Gastrocnemius medialis (tissue), 4 donors: ENCODE measurements around the gene CLDN8. TPM values are rescaled to one million over a fixed set of nuclear protein-coding genes. Genes with fewer than 3 reads are reported as not detected.

Source experiments
- ATAC-seq, 2 donors: fragments of 150-250 bp; one replicate each; pipeline ENCODE4 v1.9.1; 2016
- DNase-seq, 2 donors: peaks; one replicate each; pipeline ENCODE4 v3.0.0-alpha.2; 2019
- H3K27ac ChIP-seq, 4 donors: fragments of 200-600 bp; sonication (generic); 1 replicate in 1 of 4; 2 replicates in 3 of 4; pipeline ENCODE4 v1.5.1; 2016 to 2018; ENCODE audit warnings: mild to moderate bottlenecking in 2 of 4, moderate library complexity in 1 of 4
- H3K27me3 ChIP-seq, 3 donors: fragments of 200-600 bp; sonication (generic) in 2 of 3; 1 replicate in 1 of 3; 2 replicates in 2 of 3; pipeline versions ENCODE4 v1.5.1 to v1.6.0; 2016 to 2019; ENCODE audit warnings: mild to moderate bottlenecking in 1 of 3, moderate library complexity in 1 of 3
- H3K36me3 ChIP-seq, 2 donors: fragments of 200-600 bp; sonication (generic) in 1 of 2; one replicate each; pipeline ENCODE4 v1.5.1; 2017 to 2018
- H3K4me1 ChIP-seq, 2 donors: fragments of 200-600 bp; sonication (generic) in 1 of 2; one replicate each; pipeline ENCODE4 v1.5.1; 2016 to 2017; ENCODE audit warnings: mild to moderate bottlenecking in 2 of 2
- H3K4me3 ChIP-seq, 4 donors: fragments of 200-600 bp; sonication (generic) in 3 of 4; 1 replicate in 1 of 4; 2 replicates in 3 of 4; pipeline ENCODE4 v1.5.1; 2016 to 2019; ENCODE audit warnings: mild to moderate bottlenecking in 2 of 4
- H3K9me3 ChIP-seq, 3 donors: fragments of 200-600 bp; sonication (generic) in 2 of 3; 1 replicate in 1 of 3; 2 replicates in 2 of 3; pipeline ENCODE4 v1.5.1; 2016 to 2019
- POLR2A ChIP-seq, 2 donors: fragments of 450-650 bp; IDR thresholded peaks; one replicate each; pipeline ENCODE4 v1.6.1; 2017; ENCODE audit warnings: antibody characterized with exemption in 2 of 2, mild to moderate bottlenecking in 2 of 2, moderate library complexity in 2 of 2
- in situ Hi-C, 4 donors: fragments of 200-750 bp; cut with MboI; loops; one replicate each; pipeline versions ENCODE4 v1.15.0 to v1.8.0; 2017; ENCODE audit warnings: low sequenced_read_pairs in 4 of 4
- intact Hi-C: fragments of 100-400 bp; cut with DNase I; formaldehyde crosslinking; loops from one replicate; pipeline ENCODE4 v1.15.1; 2023; ENCODE audit warnings: low total_unique reads
- total RNA-seq, 4 donors: library from RNA; depleted of rRNA; stranded (reverse); fragments of >200 nt; gene quantifications; one replicate each; pipeline versions ENCODE4 v1.1.0 to v1.2.3, GENCODE V29; 2016
- TF ChIP-seq, protein P1 (sequence below), 5 experiments: fragments of 450-650 bp in 3 of 5; fragments of 200-600 bp in 2 of 5; sonication (generic) in 2 of 5; IDR thresholded peaks in 4 of 5; conservative IDR thresholded peaks in 1 of 5; 1 replicate in 4 of 5; 2 replicates in 1 of 5; pipeline ENCODE4 v1.5.1; 2016 to 2019; ENCODE audit warnings: antibody characterized with exemption in 5 of 5, mild to moderate bottlenecking in 3 of 5, moderate library complexity in 3 of 5

Gene CLDN8
- total RNA-seq, result under 1 TPM in 1 of 4 donors, not detected in 3; 0.34 TPM

- in situ Hi-C loops, result no loop called here
- Histone ChIP-seq H3K36me3 (no peaks in the 10 kb centered on the region), H3K27ac (no peak within 1 kb of the TSS), H3K4me1 (no peaks in the 10 kb centered on the region), H3K9me3 (no peaks in the 10 kb centered on the region), H3K27me3 (no peaks in the 10 kb centered on the region), H3K4me3 (no peak within 1 kb of the TSS)
- ATAC-seq (no peak), DNase-seq (no peak)
- TF ChIP-seq POLR2A (IDR thresholded peaks at IDR 0.05), result no peak
- TF ChIP-seq, protein P1, sequence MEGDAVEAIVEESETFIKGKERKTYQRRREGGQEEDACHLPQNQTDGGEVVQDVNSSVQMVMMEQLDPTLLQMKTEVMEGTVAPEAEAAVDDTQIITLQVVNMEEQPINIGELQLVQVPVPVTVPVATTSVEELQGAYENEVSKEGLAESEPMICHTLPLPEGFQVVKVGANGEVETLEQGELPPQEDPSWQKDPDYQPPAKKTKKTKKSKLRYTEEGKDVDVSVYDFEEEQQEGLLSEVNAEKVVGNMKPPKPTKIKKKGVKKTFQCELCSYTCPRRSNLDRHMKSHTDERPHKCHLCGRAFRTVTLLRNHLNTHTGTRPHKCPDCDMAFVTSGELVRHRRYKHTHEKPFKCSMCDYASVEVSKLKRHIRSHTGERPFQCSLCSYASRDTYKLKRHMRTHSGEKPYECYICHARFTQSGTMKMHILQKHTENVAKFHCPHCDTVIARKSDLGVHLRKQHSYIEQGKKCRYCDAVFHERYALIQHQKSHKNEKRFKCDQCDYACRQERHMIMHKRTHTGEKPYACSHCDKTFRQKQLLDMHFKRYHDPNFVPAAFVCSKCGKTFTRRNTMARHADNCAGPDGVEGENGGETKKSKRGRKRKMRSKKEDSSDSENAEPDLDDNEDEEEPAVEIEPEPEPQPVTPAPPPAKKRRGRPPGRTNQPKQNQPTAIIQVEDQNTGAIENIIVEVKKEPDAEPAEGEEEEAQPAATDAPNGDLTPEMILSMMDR (IDR thresholded peaks at IDR 0.05 in 4 of 5, conservative IDR thresholded peaks at IDR 0.05 in 1 of 5), result no peak
- intact Hi-C loops, result no loop called here
These were observed at the start of gene CLDN8 for GRCh38 chr21:30216041-30216723. CLDN8 (minus strand) TSS chr21:30216097; CDS start chr21:30215925, 172 bp downstream.

DNA sequence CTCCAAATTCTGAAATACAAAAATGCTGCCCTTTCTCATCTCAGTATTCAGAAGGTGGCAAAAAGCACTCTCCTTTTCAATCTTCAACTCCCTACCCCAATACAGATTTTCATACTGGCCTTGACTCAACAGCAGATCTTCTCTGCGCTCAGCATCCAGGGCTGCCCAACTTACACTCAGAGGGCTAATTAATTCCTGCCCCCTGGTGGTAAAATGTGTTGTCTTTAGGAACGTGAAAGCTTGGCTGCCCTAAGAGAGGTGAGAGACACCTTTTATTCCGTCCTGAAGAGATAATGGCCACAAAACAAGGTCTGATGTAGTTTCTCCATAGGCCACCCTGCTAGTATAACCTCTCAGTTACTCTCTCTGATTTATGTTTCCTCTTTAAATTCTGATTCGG lies 41.9 kb upstream of the CLDN8 start:
- DNase-seq, result no peak
- Histone ChIP-seq H3K9me3 (no peaks in the 10 kb centered on the region), H3K27ac (no peak overlapping the region), H3K4me1 (no peaks in the 10 kb centered on the region), H3K27me3 (no peaks in the 10 kb centered on the region), H3K4me3 (no peak overlapping the region), H3K36me3 (no peaks in the 10 kb centered on the region)
- no peak for ATAC-seq
- TF ChIP-seq POLR2A (IDR thresholded peaks at IDR 0.05), result no peak
- TF ChIP-seq, protein P1 (IDR thresholded peaks at IDR 0.05 in 4 of 5, conservative IDR thresholded peaks at IDR 0.05 in 1 of 5), result no peak
- intact Hi-C loops, result no loop called here
- in situ Hi-C loops, result no loop called here

- Histone ChIP-seq H3K4me3 (no peak overlapping the region), H3K27ac (no peak overlapping the region), H3K4me1 (no peaks in the 10 kb centered on the region), H3K9me3 (no peaks in the 10 kb centered on the region), H3K27me3 (no peaks in the 10 kb centered on the region), H3K36me3 (no peaks in the 10 kb centered on the region)
- intact Hi-C loops (no loop called here), in situ Hi-C loops (no loop called here)
- DNase-seq (no peak), ATAC-seq (no peak)
- TF ChIP-seq, protein P1 (IDR thresholded peaks at IDR 0.05 in 4 of 5, conservative IDR thresholded peaks at IDR 0.05 in 1 of 5), result no peak
- no peak for TF ChIP-seq POLR2A (IDR thresholded peaks at IDR 0.05)
These were observed 40.2 kb upstream of the CLDN8 start for GRCh38 chr21:30256100-30256499.

DNA sequence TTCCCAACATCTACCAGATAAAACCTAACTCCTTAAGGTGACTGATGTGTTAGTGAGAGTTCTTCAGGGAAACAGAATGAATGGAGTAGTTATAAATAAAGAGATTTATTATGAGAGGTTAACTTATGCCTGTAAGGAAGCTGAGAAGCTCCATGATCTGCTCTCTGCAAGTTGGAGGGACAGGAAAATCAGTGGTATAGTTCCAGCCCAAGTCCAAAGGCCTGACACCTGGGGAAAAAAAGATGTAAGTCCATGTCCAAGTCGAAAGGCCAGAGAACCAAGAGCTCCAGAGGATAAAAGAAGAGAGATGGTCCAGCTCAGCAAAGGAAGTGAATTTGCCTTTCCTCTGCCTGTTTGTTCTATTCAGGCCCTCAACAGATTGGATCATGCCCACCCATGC lies 39.8 kb upstream of the CLDN8 start:
- ATAC-seq (no peak), DNase-seq (no peak)
- Histone ChIP-seq H3K9me3 (no peaks in the 10 kb centered on the region), H3K36me3 (no peaks in the 10 kb centered on the region), H3K4me3 (no peak overlapping the region), H3K27ac (no peak overlapping the region), H3K4me1 (no peaks in the 10 kb centered on the region), H3K27me3 (no peaks in the 10 kb centered on the region)
- intact Hi-C loops (no loop called here), in situ Hi-C loops (no loop called here)
- no peak for TF ChIP-seq POLR2A (IDR thresholded peaks at IDR 0.05)
- TF ChIP-seq, protein P1 (IDR thresholded peaks at IDR 0.05 in 4 of 5, conservative IDR thresholded peaks at IDR 0.05 in 1 of 5), result no peak

- intact Hi-C loops, result no loop called here
- H3K9me3 ChIP-seq, result no peaks in the 10 kb centered on the region
- no peak overlapping the region for H3K4me3 ChIP-seq
- H3K27me3 ChIP-seq, result no peaks in the 10 kb centered on the region
- H3K36me3 ChIP-seq, result no peaks in the 10 kb centered on the region
- no peak for ATAC-seq
- TF ChIP-seq POLR2A (IDR thresholded peaks at IDR 0.05), result no peak
- TF ChIP-seq, protein P1 (IDR thresholded peaks at IDR 0.05 in 4 of 5, conservative IDR thresholded peaks at IDR 0.05 in 1 of 5), result no peak
- no peak for DNase-seq
- in situ Hi-C loops, result no loop called here
- H3K4me1 ChIP-seq, result no peaks in the 10 kb centered on the region
- H3K27ac ChIP-seq, result no peak overlapping the region
These were observed 35.9 kb upstream of the CLDN8 start for GRCh38 chr21:30251781-30252180.
